HG03378 (cell line): ENCODE results near the gene ZC3H4.

ENCODE experiments used
- ATAC-seq: cut with Tn5 transposase; IDR thresholded peaks from one replicate; pipeline ENCODE4 v1.9.1; 2021; ENCODE audit warnings: mild to moderate bottlenecking, moderate library complexity; ENCODE audit not compliant: unreplicated experiment

The ZC3H4 gene

DNA sequence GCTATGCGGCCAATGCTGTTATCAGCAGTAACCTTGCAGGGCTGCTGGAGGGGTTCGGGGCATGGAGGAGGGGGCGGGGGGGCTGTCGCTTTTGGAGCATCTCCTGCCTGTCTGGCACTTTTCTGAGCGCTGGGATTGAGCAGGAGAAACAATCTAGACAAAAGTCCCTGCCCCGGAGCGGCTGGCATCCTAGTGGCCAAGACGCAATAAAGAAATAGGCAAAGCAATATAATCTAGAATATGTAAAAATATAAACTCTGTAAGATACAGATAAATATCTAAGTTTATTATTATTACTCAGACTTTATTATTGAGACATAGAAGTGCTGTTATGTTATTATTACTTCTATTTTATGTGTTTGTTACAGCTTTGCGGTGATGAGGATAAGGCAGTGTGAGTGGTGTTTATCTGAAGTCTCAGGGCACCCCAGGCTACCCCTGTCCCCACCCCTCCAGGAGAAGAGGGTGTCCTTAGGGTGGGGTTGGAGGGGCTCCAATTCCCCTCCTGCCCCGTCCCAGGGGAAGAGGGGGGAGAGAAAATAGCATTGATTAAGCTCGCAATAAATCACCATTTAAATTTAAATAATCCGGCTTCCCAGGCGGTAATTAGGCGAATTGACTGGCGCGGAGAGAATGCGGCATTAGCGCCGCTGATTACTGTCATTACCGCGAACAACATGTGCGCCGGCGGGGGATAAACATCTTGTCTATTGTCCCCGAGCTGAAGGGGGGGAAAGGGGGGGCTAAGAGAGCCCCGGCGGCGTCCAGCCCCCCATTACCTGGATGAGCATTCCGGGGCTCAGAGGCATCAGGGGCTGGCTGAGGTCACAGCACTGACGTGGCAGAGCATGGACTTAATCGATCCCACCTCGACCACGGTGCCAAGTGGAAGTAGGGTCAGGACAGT lies 90.8 kb downstream of the ZC3H4 start:
- ATAC-seq = no peak

GRCh38 chr19:47022140-47022536 lies 91.4 kb downstream of the ZC3H4 start:
- ATAC-seq = no peak

GRCh38 chr19:47021536-47022139 lies 91.9 kb downstream of the ZC3H4 start:
- ATAC-seq = no peak

DNA sequence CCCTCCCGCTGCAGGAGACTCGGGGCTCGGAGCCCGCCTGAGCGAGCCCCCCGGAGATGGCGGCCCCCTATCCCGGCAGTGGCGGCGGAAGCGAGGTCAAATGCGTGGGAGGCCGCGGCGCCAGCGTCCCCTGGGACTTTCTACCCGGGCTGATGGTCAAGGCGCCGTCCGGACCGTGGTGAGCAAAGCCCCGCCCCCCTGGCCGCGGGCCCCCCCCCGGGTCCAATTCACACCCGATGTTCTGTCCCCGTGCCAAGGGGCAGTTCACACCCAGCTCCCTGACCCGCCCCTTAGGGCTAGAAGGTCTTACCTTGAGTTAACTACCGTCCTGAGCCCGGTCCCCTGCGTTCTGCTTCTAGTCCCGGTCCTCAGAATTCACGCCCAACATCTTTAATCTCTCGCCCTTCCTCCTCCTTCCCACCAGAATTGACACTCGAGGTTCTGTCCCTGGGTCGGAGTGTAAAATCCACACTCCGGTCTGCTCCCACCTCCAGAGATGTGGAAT lies 92.5 kb downstream of the ZC3H4 start:
- no peak for ATAC-seq

DNA sequence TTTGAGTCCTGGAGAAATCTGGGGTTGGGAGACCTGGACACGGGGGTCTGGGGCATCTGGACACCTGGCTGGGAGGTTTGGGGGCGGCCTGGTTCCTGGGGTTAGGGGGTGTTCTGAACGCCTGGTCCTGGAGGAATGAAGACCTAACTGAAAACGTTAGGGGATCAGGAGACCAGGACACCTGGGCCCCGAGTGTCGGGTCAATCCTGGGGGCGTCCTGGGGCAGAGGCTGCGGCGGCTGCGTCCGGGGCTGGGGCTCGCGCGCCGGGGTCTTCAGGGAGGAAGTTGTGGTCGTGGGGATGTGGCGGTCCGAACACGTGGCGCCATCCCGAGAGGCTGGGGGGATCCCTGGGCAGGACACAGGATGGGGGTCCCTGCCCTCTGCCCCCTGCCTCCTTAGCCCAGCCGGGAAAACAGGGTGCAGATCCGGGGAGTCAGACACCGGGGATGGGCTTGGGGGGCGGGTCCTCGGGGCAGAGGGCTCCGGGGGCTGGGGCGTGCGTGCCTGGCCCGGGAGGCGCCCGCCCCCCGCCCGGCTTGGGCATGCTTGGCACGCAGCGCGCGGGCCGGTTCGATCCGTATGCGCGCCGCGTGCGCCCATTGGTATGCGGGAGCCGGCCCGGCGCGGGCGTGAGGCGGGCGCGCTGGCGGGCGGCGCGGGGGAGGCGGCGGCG lies 93.3 kb downstream of the ZC3H4 start:
- ATAC-seq = no peak

- ATAC-seq = no peak
Measured at GRCh38 chr19:47019431-47020041, 94.0 kb downstream of the ZC3H4 start, which contains the start of gene NPAS1. TSS of gene NPAS1 (plus strand) at chr19:47019837. CDS start at chr19:47021048, 1,211 bp downstream.

GRCh38 chr19:47018923-47019322 lies 94.7 kb downstream of the ZC3H4 start:
- no peak for ATAC-seq
